ENCODE results near the gene STYXL2. TPM values are rescaled to one million over a fixed set of nuclear protein-coding genes. Genes with fewer than 3 reads are reported as not detected.

STYXL2 gene
- total and polyA plus RNA-seq, 2 of the 4 experiments (the other 2 are of a cell fraction), result not detected

DNA sequence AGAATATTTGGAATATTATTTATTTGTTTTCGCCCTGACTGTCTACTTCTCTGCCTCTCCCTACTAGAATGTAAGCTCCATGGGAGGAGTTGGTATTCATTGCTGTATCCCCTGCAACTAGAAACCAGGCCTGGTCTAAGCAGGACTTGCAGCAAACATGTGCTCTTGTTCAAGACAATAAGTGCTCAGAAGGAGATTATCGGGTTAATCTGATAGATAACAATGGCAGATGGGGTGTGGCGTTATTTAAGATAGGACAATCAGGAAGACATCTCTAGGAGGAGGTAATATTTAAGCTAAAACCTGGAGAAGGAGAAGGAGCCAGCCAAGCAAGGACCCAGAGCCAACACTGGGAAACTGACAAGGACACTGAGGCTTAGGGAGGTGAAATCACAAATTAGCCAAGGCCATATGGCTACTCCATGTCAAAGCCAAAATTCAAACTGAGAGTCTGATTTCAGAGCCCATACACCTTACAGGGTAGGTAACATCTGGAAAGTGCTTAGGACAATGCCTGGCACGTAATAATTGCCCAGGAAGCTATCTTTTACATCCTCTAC lies 41.5 kb downstream of the STYXL2 start:
- Histone ChIP-seq H3K4ac (ENCODE audit: low read depth, low read length) (no peak overlapping the region), H4K20me1 (ENCODE audit: insufficient read depth, low read length) (no peaks in the 10 kb centered on the region), H3K56ac (ENCODE audit: extremely low read depth, insufficient read depth, low read length) (no peak overlapping the region), H2AK9ac (replicated peaks; ENCODE audit: low read depth, low read length, poor library complexity) (no peak overlapping the region), H3K27me3 (ENCODE audit: control insufficient read depth, insufficient read depth, low read length) (peaks cover 3% of the 10 kb centered on the region; the same call in 1 of the 2 replicates), H2AK5ac (ENCODE audit: low read depth, low read length) (no peak overlapping the region), H3K23ac (ENCODE audit: low read depth, low read length) (no peak overlapping the region), H3K4me3 (ENCODE audit: insufficient read depth, low read depth, low read length) (no peak overlapping the region), H4K5ac (ENCODE audit: low read depth, low read length) (no peak overlapping the region), H3K4me1 (ENCODE audit: control insufficient read depth, insufficient read depth, low read length) (no peaks in the 10 kb centered on the region), H3K18ac (ENCODE audit: low read depth, low read length) (no peak overlapping the region), H3K14ac (replicated peaks; ENCODE audit: low read depth, low read length) (no peak overlapping the region), H3K4me2 (ENCODE audit: low read depth, low read length) (no peak overlapping the region), H3K9me1 (ENCODE audit: insufficient read depth, low read length) (no peaks in the 10 kb centered on the region), H3K79me1 (ENCODE audit: low read depth in 1 of 2, low read length in 2 of 2) (no peaks in the 10 kb centered on the region), H2BK15ac (ENCODE audit: low read depth, low read length) (no peak overlapping the region), H2BK120ac (ENCODE audit: low read depth, low read length) (no peak overlapping the region), H3K27ac (ENCODE audit: insufficient read depth, low read length) (no peak overlapping the region), H3K9me3 (ENCODE audit: control insufficient read depth, insufficient read depth, low read length) (no peaks in the 10 kb centered on the region), H2AFZ (replicated peaks; ENCODE audit: low read length, poor library complexity) (no peak overlapping the region), H4K8ac (ENCODE audit: low read depth in 2 of 2, low read length in 2 of 2) (no peak overlapping the region), H3K36me3 (ENCODE audit: control insufficient read depth, insufficient read depth, low read length) (no peaks in the 10 kb centered on the region), H3K9ac (ENCODE audit: low read depth, low read length) (no peak overlapping the region), H2BK20ac (ENCODE audit: low read depth, low read length) (no peak overlapping the region), H4K91ac (ENCODE audit: insufficient read depth, low read depth, low read length) (no peak overlapping the region), H2BK5ac (ENCODE audit: low read depth, low read length, poor library complexity, severe bottlenecking) (no peak overlapping the region)
- in situ Hi-C loops (cut with MboI; ENCODE audit: low sequenced_read_pairs) (no loop called here), intact Hi-C loops (cut with micrococcal nuclease) (no loop called here), dilution Hi-C loops (cut with HindIII; ENCODE audit: low sequenced_read_pairs, unreplicated experiment) (no loop called here)
- POLR2A ChIA-PET (ENCODE audit: unreplicated experiment), result no interaction called here
- no TSS peak for BruUV-seq (replicated peaks)
- ATAC-seq (ENCODE audit: low read depth) (no peak), DNase-seq (no peak)
- TF ChIP-seq, protein P1, sequence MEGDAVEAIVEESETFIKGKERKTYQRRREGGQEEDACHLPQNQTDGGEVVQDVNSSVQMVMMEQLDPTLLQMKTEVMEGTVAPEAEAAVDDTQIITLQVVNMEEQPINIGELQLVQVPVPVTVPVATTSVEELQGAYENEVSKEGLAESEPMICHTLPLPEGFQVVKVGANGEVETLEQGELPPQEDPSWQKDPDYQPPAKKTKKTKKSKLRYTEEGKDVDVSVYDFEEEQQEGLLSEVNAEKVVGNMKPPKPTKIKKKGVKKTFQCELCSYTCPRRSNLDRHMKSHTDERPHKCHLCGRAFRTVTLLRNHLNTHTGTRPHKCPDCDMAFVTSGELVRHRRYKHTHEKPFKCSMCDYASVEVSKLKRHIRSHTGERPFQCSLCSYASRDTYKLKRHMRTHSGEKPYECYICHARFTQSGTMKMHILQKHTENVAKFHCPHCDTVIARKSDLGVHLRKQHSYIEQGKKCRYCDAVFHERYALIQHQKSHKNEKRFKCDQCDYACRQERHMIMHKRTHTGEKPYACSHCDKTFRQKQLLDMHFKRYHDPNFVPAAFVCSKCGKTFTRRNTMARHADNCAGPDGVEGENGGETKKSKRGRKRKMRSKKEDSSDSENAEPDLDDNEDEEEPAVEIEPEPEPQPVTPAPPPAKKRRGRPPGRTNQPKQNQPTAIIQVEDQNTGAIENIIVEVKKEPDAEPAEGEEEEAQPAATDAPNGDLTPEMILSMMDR (conservative IDR thresholded peaks at IDR 0.05; ENCODE audit: low read depth, low read length), result no peak
- TF ChIP-seq RFX5 (IDR thresholded peaks at IDR 0.05; ENCODE audit: low read depth, low read length), result no peak
- no peak for TF ChIP-seq RAD21 (IDR thresholded peaks at IDR 0.05; ENCODE audit: low read length)
- TF ChIP-seq CEBPB (IDR thresholded peaks at IDR 0.05; ENCODE audit: low read depth, low read length), result no peak
- no peak for TF ChIP-seq MAFK (IDR thresholded peaks at IDR 0.05; ENCODE audit: low read depth, low read length)
- CTCF ChIA-PET, result interaction anchor here (0.7 kb wide), 1 partner anchor 11 kb away, joined by 6 read pairs; no protein-coding TSS in a partner anchor
- no CpG with 5 or more reads among the region's 4 CpGs for WGBS, 2 experiments (ENCODE audit: extremely low coverage in 2 of 2, insufficient read length in 1 of 2)

All from IMR-90 (cell line).